ENCODE data around the gene PVRIG.

DNA sequence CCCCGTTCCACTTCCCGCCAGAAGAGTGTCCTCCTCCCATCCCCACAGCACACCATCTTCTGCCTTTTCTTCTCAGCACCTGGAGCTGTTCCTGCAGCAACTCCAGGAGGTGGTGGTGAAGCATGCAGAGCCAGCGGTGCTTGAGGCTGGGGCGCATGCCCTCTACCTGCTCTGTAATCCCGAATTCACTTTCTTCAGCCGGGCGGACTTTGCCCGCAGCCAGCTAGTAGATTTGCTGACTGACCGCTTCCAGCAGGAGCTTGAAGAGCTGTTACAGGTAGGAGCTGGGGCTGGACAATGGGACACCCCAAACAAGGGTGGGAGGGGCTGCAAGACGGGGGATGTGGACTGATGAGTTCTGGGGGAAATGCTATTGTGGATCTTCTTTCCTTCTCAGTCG lies 19.1 kb upstream of the PVRIG start:
- TF ChIP-seq, protein P1, sequence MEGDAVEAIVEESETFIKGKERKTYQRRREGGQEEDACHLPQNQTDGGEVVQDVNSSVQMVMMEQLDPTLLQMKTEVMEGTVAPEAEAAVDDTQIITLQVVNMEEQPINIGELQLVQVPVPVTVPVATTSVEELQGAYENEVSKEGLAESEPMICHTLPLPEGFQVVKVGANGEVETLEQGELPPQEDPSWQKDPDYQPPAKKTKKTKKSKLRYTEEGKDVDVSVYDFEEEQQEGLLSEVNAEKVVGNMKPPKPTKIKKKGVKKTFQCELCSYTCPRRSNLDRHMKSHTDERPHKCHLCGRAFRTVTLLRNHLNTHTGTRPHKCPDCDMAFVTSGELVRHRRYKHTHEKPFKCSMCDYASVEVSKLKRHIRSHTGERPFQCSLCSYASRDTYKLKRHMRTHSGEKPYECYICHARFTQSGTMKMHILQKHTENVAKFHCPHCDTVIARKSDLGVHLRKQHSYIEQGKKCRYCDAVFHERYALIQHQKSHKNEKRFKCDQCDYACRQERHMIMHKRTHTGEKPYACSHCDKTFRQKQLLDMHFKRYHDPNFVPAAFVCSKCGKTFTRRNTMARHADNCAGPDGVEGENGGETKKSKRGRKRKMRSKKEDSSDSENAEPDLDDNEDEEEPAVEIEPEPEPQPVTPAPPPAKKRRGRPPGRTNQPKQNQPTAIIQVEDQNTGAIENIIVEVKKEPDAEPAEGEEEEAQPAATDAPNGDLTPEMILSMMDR (IDR thresholded peaks at IDR 0.05; ENCODE audit: poor library complexity) = no peak
- no peak for TF ChIP-seq EZH2 (IDR thresholded peaks at IDR 0.05; ENCODE audit: borderline replicate concordance)
